Heart right ventricle (tissue), 16 donors: ENCODE results near the gene MBP. TPM values are rescaled to one million over a fixed set of nuclear protein-coding genes. Genes with fewer than 3 reads are reported as not detected.

Experiments used
- ATAC-seq, 8 donors: fragments of 200-7000 bp; cut with Tn5 transposase; one replicate each; pipeline ENCODE4 v1.9.1; 2020; ENCODE audit warnings: mild to moderate bottlenecking in 8 of 8, moderate library complexity in 8 of 8, moderate number of reproducible peaks in 1 of 8
- DNase-seq, 2 donors: peaks; one replicate each; pipeline ENCODE4 v3.0.0-alpha.2; 2020
- H3K27ac ChIP-seq, 10 donors: fragments of 200-600 bp; sonication (generic) in 2 of 10; one replicate each; pipeline versions ENCODE4 v1.5.0 to v1.8.0; 2020 to 2022; ENCODE audit warnings: mild to moderate bottlenecking in 3 of 10
- H3K27me3 ChIP-seq, 7 donors: fragments of 200-600 bp; one replicate each; pipeline ENCODE4 v1.8.0; 2021 to 2022; ENCODE audit warnings: mild to moderate bottlenecking in 2 of 7
- H3K36me3 ChIP-seq, 9 donors: fragments of 200-600 bp; sonication (generic) in 1 of 9; one replicate each; pipeline versions ENCODE4 v1.5.0 to v1.8.0; 2020 to 2022; ENCODE audit warnings: mild to moderate bottlenecking in 2 of 9
- H3K4me1 ChIP-seq, 9 donors: fragments of 200-600 bp; sonication (generic) in 1 of 9; one replicate each; pipeline versions ENCODE4 v1.5.0 to v1.8.0; 2020 to 2022; ENCODE audit warnings: mild to moderate bottlenecking in 4 of 9
- H3K4me3 ChIP-seq, 10 donors: fragments of 200-600 bp; sonication (generic) in 2 of 10; one replicate each; pipeline versions ENCODE4 v1.5.0 to v1.8.0; 2020 to 2022; ENCODE audit warnings: mild to moderate bottlenecking in 7 of 10, moderate library complexity in 2 of 10
- H3K9me3 ChIP-seq, 11 donors: fragments of 200-600 bp in 10 of 11; sonication (generic) in 2 of 11; one replicate each; pipeline versions ENCODE4 v1.5.0 to v1.8.0; 2013 to 2022; ENCODE audit warnings: mild to moderate bottlenecking in 2 of 11, control low read depth in 1 of 11, moderate library complexity in 1 of 11
- WGBS, 2 donors: extraction: QIAGEN DNeasy Blood & Tissue Kit; methylation state at CpG; one replicate each; pipeline ENCODE4 v1.1.7; 2013; ENCODE audit warnings: inconsistent platforms in 1 of 2; 5-methylcytosine and 5-hydroxymethylcytosine counted together
- intact Hi-C, 10 donors: fragments of 100-400 bp; cut with DNase I; formaldehyde crosslinking; loops; one replicate each; pipeline versions ENCODE4 v1.11.1 to v1.14.2; 2022
- polyA plus RNA-seq, 2 donors: library from polyadenylated mRNA; stranded (reverse); fragments of 200-250 nt; gene quantifications; one replicate each; pipeline ENCODE4 v1.2.3, GENCODE V29; 2013
- total RNA-seq, 10 donors: library from RNA; stranded (reverse); fragmentation: NEBNext Ultra II Directional in 3 of 10; extraction: Animal tissue kit (Norgen Biotek cat#: 25700) in 3 of 10; gene quantifications; one replicate each; pipeline versions ENCODE4 v1.2.1 to v1.2.4, GENCODE V29; 2021 to 2023
- TF ChIP-seq, protein P1 (sequence below), 9 donors: fragments of 200-600 bp; sonication (generic) in 2 of 9; IDR thresholded peaks; one replicate each; pipeline versions ENCODE4 v1.5.0 to v1.8.0; 2021 to 2022; ENCODE audit warnings: antibody characterized with exemption in 9 of 9, mild to moderate bottlenecking in 5 of 9, moderate library complexity in 1 of 9
- donor health status: Arrhythmogenic right ventricular cardiomyopathy.
- donor health status: ischemic (EF 13 %, LVEDD 7.1; RV severe dilation, severe dysfunction).
- donor health status: healthy with polysubstance abuse.
- donor health status: DM: no; HTN: yes; CAD: no.
- donor health status: DM: no; HTN: no; CAD: no.
- donor health status: ischemic (EF 25% LVEDD 6.9; RV normal size, moderate dysfunction).
- donor health status: ischemic (EF 25% LVEDD 5.7; RV mildly dilated, moderate dysfunction).
- donor health status: healthy.
- donor health status: DM: yes; HTN: yes; CAD: no.
- donor health status: Ischemic cardiomyopathy.
- donor health status: ischemic (EF 35%, LVEDD 5.7; RV mildly dilated, moderate dysfunction).
- donor health status: nonischemic (EF 11% LVEDD 7.7; RV severe dilation, severe dysfunction).
- donor health status: DM: yes; HTN: yes; CAD: no.
- donor health status: PGD.
- donor health status: ischemic (EF 29% LVEDD 5.4; RV normal size, mild dysfunction).
- donor health status: nonischemic (EF 23%, LVEDD 6.1; RV moderate dilation, normal function).

Gene MBP
- total and polyA plus RNA-seq, 12 donors, result 3.0 to 70.8 (median 43.9) TPM

DNA sequence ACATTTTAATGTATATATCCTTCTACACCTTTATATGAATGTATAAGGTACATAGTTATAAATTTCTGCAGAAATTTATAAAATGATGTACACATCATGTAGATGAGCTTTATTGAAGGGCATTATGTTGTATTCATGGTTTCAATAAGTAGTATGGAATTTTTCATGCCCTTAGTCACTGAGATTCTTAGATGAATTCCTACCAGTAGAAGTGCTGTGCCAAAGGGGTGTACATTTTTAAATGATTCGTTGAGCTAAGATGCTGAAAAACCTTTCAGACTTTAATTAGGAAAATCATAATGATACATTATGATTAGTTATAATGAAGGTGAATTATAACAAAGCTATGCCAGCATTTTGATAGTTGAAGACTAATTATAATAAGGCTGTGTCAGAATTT lies 195.0 kb downstream of the MBP start:
- Histone ChIP-seq H3K27me3 (no peaks in the 10 kb centered on the region), H3K4me1 (no peaks in the 10 kb centered on the region), H3K36me3 (peaks cover 0 to 83% (median 13%) of the 10 kb centered on the region in 9 donors), H3K4me3 (no peak overlapping the region), H3K27ac (no peak overlapping the region), H3K9me3 (no peaks in the 10 kb centered on the region)
- WGBS, 2 donors, result 81 to 87% methylated on average over 1 of the region's 1 CpG
- ATAC-seq (no peak), DNase-seq (no peak)
- intact Hi-C loops, result no loop called here
- TF ChIP-seq, protein P1, sequence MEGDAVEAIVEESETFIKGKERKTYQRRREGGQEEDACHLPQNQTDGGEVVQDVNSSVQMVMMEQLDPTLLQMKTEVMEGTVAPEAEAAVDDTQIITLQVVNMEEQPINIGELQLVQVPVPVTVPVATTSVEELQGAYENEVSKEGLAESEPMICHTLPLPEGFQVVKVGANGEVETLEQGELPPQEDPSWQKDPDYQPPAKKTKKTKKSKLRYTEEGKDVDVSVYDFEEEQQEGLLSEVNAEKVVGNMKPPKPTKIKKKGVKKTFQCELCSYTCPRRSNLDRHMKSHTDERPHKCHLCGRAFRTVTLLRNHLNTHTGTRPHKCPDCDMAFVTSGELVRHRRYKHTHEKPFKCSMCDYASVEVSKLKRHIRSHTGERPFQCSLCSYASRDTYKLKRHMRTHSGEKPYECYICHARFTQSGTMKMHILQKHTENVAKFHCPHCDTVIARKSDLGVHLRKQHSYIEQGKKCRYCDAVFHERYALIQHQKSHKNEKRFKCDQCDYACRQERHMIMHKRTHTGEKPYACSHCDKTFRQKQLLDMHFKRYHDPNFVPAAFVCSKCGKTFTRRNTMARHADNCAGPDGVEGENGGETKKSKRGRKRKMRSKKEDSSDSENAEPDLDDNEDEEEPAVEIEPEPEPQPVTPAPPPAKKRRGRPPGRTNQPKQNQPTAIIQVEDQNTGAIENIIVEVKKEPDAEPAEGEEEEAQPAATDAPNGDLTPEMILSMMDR (IDR thresholded peaks at IDR 0.05), result no peak

DNA sequence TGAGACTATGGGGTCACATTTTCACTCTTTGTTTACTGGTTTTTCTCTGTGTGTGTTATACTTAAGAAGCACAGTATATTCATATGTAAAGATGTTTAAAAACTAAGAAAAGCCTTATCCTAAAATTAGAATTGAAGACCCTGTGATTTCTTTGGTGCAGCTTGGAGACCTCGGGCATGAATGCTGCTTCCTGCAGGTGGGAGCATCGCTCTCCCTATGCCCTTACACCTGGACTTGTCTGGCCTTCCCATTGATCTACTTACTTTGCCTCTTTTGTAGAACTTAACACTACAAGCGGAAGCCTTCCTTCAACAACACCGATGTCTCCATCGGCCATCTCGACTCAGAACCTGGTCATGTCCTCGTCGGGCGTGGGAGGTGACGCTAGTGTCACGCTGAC lies 195.7 kb downstream of the MBP start:
- 85% methylated on average over 11 of the region's 11 CpGs for WGBS, 2 donors
- TF ChIP-seq, protein P1 (IDR thresholded peaks at IDR 0.05), result no peak

GRCh38 chr18:76935722-76936337 lies 196.8 kb downstream of the MBP start:
- H3K27me3 ChIP-seq, result no peaks in the 10 kb centered on the region
- no peak overlapping the region for H3K27ac ChIP-seq
- TF ChIP-seq, protein P1 (IDR thresholded peaks at IDR 0.05), result no peak
- WGBS, 2 donors, result 95 to 96% methylated on average over 18 of the region's 18 CpGs
- peaks cover 0 to 93% (median 13%) of the 10 kb centered on the region in 9 donors for H3K36me3 ChIP-seq
- intact Hi-C loops, result no loop called here
- H3K4me3 ChIP-seq, result no peak overlapping the region
- ATAC-seq, result no peak
- peaks cover 0 to 2% (median 0%) of the 10 kb centered on the region in 9 donors for H3K4me1 ChIP-seq
- H3K9me3 ChIP-seq, result no peaks in the 10 kb centered on the region
- DNase-seq, result no peak

More for the DNA sequence above, 195.7 kb downstream of the MBP start:
- Histone ChIP-seq H3K36me3 (peaks cover 0 to 89% (median 13%) of the 10 kb centered on the region in 9 donors), H3K27me3 (no peaks in the 10 kb centered on the region), H3K4me1 (peaks cover 0 to 2% (median 0%) of the 10 kb centered on the region in 9 donors), H3K4me3 (no peak overlapping the region), H3K27ac (no peak overlapping the region), H3K9me3 (no peaks in the 10 kb centered on the region)
- DNase-seq (no peak), ATAC-seq (no peak)
- intact Hi-C loops, result no loop called here

DNA sequence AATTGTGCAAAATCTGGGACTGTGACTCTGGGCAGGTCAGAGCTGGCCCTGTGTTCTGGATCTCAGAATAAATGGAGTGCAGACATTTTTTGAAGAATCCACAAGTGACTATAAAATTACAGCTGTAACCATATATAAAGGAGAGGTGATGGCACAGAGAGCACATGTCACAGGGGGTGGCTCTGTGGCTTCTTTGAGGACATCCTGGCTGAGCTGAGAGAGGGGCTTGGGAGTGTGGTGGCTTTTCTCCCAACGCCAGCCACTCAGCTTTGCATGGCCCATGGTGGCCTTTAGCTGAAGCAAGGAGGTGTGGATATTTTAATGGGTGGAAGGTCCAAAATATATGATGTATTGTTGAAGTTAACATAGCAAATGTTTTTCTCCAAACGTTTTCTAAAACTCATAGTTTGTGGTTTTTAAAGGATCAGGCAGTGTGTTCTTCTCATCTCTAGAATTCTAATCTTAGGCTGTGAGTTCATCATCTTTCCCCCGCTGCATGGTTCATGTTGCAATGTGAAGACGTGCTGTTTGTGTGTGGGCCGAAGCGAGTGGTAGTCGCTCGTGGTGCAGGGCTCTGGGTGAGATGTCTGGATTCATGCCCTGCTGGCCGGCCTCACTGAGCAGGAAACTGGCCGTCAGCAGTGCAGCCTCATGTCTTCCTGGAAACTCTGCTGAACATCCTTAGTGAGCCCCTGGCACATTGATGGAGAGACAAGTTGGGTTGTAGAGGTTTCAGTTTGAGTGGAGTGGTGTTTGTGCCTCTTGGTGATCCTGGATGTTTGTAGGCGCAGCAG lies 200.4 kb downstream of the MBP start:
- Histone ChIP-seq H3K27me3 (no peaks in the 10 kb centered on the region), H3K9me3 (no peaks in the 10 kb centered on the region), H3K4me3 (no peak overlapping the region), H3K4me1 (peaks cover 0 to 2% (median 0%) of the 10 kb centered on the region in 9 donors), H3K36me3 (peaks cover 0 to 97% (median 28%) of the 10 kb centered on the region in 9 donors), H3K27ac (peak overlapping the region in 1 of 10 donors; percentile 6)
- DNase-seq (peak; percentile 30 to 36), ATAC-seq (peak; percentile 23 to 96 (median 62))
- 70 to 77% methylated on average over 11 of the region's 11 CpGs for WGBS, 2 donors
- intact Hi-C loops, result no loop called here
- TF ChIP-seq, protein P1 (IDR thresholded peaks at IDR 0.05), result no peak
